ENCODE data around the gene MYBPC3.
"Not testable (repeated sequence)": the region's sequence is repeated elsewhere in the genome, so short reads cannot be mapped to it uniquely, and the experiment has no call there.

The MYBPC3 gene

DNA sequence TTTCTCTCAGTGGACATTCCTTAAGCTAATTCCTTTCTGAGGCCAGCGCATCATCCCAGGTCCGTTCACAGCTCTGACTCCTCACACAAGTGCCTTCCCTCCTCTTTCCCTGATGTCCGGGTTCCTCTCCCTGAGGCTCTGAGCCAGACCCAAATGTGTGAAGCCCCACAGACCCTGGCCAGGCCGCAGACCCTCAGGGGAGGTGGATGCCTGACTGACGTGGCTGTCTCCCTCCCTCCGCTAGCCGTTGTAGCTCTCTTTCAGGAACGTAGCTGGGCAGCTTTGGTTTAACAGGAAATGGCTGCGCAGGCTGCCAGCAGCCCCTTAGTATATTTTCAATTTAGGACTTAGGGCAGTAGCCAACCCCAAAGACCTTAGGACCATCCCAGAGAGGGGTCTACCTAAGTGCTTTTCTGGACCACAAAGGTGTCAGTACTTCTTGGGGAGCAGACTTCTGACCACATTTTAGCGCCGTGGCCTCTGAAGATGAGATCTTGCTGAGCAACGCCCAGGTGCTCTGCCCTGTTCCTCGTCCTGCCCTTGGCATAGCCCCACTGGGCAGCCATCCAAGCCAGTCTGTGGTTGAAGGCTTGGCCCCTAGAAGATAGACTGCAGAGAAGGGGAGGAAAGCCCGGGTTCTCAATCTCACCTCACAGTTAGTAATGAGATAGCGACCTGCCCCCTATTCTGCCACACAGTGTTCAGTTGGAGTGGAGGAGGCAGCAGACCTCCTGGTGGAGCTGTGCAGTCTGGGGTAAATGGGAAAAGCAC is 27.0 kb downstream of the MYBPC3 start:
- DNase-seq, result no peak

DNA sequence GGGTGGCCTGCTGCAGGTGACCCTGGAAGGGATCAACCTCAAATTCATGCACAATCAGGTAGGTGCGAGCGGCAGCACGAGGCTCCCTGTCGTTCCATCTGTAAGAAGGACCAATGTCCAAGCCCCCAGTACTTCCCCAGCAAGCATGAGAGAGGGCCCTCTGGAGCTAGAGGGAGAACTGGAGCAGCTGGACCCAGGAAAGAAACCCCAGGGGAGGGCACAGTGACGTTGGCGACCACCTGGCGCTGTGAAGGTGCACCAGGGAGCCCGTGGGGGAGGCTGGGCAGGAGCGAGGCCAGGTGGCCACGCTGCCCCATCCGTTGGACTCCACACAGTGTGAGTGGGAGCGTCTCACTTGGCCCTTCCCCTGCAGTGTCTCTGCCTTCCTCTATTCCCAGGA is 28.0 kb downstream of the MYBPC3 start:
- no peak for DNase-seq

DNA sequence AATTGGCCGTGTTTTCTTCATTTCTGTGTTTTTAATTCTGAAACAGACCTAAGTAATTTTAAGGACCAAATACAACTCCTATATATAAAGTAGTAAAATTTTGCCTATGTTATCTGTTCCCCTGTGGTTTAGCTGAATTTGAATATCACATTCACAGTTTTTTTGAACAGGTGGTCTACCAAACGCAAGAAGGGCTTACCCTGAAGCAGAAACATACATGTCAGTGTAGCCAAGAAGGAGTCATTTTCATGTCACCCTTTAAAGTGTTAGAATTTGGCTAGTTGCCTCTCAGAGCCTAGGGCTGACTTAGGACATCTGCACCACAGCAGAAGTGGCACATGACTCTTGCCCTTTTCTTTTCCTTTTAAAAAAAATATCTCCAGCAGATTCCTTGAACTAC is 34.3 kb downstream of the MYBPC3 start:
- DNase-seq, result no peak

DNA sequence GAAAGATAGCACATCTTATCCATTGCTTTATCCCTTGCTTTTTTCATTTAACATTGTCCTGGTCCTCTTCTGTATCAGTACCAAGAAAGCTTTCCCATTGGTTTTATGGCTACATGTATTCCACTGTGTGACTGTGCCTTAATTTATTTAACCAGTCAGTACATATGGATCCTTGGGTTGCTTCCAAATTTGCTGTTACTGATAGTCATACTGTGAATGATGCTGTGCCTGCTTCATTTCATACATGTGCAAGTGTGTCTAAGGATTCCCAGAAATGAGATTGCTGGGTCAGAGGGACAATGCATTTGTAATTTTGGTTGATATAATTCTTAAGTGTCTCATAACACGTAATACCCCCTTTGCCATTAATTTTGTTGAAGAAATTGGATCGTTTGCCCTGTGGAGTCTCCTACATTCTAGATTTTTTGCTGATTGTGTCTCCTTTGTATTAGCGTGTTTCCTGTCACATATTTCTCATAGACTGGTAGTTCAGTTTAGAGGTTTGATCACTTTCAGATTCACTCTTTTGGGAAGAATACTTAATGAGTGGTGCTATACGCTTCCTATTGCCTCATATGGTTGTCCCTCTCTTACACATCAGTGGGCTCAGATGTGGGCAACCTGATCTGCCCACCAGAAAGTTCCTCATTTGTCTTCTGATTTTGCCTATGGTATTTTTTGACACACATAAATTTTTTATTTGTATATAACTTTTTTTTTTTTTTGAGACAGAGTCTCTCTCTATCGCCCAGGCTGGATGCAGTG is 35.3 kb downstream of the MYBPC3 start:
- no peak for DNase-seq

DNA sequence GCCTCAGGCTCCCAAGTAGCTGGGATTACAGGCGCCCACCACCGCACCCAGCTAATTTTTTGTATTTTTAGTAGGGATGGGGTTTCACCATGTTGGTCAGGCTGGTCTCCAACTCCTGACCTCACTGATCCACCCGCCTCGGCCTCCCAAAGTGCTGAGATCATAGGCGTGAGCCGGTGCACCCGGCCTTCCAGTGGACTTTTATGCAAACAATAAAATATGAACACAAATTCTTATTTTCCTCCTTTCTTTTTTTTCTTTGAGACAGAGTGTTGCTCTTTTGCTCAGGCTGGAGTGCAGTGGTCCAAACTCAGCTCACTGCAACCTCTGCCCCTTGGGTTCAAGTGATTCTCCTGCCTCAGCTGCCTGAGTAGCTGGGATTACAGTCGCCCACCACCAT is 36.0 kb downstream of the MYBPC3 start:
- not testable (repeated sequence) for DNase-seq

DNA sequence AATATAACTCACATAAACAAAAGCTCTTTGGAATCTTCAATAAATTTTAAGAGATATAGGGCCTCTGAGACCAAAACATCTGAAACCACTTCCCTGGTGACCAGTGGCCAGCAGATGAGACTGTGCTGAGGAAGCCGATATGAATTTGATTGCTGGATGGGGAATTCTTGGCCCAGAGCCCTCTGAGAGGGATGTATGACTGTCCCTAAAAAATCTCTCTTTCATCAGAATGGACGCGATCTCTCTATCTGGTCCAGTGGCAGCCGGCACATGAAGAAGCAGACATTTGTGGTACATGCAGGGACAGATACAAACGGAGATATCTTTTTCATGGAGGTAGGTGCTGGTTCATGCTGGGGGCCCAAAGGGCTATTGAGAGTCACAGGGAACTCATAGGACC is 37.5 kb downstream of the MYBPC3 start:
- no peak for DNase-seq

DNA sequence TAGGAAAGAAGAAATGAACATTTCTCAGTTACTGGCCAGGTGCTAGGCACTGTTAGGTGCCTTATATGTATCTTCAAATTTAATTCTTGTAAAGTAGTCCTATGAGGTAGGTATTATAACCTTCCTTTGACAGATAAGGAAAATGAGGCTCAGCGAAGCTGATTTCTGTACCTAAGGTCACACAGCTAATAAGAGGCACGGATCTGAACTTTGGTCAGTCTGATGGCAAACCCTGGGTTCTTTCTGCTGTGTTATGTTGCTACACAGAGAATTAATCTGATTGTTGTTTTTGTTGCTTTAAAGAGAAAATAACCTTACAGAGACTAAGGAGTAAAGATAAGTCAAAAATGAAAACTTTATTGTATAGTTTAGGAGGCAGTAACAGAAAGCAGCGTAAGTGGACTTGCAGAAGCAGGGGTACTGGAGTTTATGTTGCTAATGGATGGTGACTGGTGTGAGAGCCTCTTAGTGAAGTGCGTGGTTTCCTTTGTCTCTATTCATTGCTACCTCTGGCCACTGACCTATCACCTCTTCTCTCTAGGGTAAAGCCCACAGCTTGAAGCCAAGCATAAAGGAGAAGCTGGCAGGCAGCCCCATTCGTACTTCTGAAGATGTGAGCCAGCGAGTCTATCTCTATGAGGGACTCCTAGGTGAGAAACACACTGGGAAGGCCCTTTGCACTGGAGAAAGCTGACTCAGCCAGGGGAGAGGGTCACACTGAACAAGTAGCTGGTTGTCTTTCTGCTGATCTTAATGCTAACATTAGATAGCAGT is 44.3 kb downstream of the MYBPC3 start:
- DNase-seq, result no peak

DNA sequence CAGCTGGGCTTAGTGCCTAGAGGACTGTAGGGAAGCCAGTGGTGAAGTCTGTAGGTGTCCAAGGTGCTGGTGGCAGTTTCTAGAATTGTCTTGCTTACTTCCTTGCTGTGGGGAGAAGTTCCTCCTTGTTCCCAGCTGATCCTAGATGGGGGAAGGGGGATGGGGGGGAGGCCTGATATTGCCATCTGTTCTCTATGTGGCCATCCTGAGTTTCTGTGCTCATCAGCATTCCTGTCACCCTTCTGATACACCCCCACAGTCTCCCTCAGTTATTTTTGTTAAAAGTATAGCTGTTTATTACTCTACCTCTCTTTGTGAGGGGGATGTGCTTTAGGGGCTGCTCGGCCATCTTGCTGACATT is 46.0 kb downstream of the MYBPC3 start:
- peak in 11 of 56 donors; percentile 16 to 55 (median 29) for DNase-seq

DNA sequence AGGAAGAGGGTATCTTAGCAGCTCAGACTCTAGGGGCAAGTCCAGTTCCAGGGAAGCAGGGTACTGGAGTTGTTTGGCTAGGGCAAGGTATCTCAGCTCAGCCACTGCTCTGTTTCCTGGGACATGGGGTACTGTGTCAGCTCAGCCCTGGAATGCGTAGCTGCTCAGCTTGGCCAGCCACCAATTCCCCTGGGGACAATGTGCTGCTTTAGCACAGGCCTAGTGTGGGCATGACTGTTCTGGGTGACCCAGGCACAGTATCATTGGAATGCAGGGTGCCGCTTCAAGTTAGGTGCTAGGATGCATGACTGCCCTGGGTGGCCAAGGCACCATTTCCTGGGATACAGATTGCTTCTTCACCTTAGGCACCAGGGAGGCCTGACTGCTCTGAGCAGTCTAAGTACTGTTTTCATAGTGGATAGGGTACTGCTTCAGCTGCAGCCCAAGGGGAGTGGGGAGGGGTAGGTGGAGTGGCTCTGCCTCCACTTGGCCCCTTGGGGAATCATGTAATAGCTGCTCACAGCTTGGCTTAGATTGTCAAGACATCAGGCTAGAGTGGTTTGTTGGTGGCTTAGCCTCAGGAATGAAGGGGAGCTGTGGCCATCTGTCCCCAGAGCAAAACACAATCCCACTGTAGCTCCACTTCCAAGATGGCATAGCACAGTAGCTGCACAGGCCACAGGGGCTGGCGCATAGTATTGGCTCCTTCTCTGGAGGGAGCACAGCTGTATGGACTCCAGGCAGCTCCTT is 46.6 kb downstream of the MYBPC3 start:
- peak in 47 of 56 donors; percentile 11 to 79 (median 45) for DNase-seq

DNA sequence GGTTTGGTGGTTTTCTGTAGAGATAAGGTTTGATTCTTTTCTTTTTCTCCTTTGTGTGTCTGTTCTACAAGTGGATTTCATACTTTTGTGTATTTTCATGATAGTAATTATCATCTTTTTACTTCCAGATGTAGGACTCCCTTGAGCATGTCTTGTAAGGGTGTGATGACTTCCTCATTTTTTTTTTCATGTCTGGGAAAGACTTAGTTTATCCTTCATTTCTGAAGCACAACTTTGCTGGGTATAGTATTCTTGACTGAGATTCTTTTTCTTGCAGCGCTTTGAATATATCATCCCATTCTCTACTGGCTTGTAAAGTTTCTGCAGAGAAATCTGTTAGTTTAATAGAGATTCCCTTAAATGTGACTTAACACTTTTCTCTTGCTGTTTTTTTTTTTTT is 49.6 kb downstream of the MYBPC3 start:
- no peak for DNase-seq

DNA sequence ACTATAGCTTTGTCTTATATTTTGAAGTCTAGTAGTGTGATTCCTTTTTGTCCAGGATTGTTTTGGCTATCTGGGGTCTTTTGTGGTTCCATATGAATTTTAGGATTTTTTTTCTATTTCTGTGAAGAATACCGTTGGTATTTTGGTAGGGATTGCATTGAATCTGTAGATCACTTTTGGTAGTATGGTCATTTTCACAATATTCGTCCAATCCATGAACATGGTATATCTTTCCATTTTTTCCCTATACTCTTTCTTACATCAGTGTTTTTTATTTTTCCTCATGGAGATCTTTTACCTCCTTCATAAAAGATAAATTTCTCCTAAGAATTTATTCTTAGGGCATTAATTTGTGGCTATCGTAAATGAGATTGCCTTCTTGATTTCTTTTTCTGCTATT is 53.4 kb downstream of the MYBPC3 start:
- no peak for DNase-seq

DNA sequence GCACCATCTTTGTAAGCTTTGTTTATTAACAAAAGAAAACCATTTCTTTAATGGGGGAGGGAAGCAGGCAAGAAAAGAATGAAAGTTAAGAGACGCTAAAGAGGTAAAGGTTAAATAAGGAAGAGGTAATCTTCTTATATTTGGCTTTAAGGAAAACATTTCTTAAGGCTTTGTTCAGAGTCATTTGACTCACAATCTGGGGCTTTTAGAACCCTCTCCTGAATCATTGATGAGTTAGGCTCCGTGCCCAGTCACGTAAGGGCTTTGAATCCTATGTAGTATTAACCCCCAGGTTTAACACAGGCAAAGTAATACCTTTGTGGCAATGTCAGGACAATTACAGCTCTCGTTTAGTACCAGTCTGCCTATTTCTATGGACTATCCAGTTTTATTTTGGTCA is 56.5 kb downstream of the MYBPC3 start:
- no peak for DNase-seq

DNA sequence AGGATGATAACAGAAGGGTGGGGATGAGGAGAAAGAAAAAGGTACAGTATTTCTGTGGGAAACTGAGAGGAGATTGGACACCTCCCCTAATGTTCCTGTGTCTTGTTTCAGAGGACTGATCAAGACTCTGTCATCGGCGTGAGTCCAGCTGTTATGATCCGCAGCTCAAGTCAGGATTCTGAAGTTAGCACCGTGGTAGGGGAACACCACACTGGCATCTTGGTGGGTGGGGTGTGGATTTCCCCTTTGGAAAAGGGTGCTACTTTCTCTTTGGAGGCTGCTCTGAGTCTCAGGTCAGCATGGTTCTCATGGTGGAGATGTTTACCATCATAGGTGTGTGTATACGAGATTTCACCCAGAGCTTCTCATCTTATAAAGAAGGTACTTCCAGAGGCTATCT is 57.1 kb downstream of the MYBPC3 start:
- no peak for DNase-seq

DNA sequence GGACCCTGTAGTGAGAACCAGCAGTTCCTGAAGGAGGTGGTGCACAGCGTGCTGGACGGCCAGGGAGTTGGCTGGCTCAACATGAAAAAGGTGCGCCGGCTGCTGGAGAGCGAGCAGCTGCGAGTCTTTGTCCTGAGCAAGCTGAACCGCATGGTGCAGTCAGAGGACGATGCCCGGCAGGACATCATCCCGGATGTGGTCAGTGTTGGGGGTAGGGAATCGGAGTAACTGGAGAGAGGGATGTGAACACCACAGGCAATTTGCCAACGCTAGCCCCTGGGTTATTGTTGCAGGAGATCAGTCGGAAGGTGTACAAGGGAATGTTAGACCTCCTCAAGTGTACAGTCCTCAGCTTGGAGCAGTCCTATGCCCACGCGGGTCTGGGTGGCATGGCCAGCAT is 62.6 kb downstream of the MYBPC3 start:
- no peak for DNase-seq

DNA sequence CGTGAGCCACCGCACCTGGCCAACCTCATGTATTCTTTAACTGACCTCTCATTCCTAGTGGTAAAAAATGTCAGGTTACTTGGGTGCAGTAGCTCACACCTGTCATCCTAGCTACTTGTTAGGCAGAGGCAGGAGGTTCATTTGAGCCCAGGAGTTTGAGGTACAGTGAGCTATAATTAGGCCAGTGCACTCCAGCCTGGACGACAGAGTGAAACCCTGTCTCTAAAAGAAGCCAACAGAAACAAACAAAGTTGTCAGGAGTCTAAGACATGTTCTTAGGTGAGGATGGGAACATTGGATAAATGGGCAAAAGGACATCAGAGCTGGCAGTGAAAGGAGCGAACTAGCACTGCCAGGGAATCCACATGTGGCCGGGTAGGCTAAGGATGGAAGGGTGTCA is 64.4 kb downstream of the MYBPC3 start:
- no peak for DNase-seq

DNA sequence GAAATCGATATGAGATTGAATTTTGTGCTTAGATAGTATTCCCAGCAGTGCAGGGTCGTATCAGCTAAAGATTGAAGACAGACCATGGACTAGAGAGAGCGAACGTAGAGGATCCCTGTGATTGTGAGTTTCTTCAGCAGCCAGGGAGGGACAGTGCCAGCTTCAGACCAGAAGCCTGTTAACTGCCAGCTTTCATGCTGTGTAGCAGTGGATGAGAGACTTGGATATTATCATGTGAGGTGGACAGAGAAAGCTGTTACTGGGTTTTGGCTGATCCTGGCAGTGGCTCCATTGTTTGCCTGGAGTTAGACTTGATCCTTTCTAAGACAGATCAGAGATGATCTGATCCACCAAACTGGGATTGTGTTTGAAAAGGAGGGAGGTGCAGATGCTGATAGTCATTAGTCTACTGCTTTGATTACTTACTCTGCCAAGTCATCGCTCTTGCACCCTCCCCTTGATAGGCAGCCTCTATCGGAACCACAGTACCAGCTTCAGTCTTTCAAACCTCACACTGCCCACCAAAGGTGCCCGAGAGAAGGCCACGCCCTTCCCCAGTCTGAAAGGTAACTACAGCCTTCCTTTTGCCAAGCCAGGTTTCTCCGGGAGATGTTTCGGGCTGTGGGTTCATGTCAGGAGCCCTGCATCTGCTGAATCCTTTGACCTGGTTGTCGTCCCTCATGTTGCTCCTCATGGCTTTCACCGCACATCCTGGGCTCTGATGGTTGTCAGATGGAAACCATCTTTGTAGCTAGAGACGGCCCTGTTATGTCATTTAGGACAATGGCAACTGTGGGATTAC is 66.3 kb downstream of the MYBPC3 start:
- no peak for DNase-seq

DNA sequence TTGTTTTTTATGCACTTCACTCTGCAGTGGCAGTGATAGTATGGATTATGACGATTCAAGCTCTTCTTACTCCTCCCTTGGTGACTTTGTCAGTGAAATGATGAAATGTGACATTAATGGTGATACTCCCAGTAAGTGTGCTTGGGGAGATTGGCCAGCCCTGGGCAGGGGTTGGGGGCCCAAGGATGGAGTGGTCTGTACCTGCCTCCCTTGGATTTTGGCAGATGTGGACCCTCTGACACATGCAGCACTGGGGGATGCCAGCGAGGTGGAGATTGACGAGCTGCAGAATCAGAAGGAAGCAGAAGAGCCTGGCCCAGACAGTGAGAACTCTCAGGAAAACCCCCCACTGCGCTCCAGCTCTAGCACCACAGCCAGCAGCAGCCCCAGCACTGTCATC is 68.4 kb downstream of the MYBPC3 start:
- no peak for DNase-seq

DNA sequence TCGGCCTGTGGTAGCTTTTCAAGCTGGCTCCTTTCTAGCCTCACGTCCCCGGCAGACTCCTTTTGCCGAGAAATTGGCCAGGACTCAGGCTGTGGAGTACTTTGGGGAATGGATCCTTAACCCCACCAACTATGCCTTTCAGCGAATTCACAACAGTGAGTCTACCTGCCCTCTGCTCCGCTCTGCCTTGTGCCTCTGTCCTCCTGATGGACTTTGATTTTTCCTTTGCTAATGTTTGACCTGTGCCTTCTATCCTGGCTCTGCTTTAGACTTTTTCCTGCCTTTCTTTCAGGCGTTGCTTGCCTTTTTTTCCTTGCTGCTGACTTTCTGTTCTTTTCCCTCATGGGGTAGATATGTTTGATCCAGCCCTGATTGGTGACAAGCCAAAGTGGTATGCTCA is 70.0 kb downstream of the MYBPC3 start:
- no peak for DNase-seq
